ENCODE measurements around the gene SYT9.

SYT9 gene

DNA sequence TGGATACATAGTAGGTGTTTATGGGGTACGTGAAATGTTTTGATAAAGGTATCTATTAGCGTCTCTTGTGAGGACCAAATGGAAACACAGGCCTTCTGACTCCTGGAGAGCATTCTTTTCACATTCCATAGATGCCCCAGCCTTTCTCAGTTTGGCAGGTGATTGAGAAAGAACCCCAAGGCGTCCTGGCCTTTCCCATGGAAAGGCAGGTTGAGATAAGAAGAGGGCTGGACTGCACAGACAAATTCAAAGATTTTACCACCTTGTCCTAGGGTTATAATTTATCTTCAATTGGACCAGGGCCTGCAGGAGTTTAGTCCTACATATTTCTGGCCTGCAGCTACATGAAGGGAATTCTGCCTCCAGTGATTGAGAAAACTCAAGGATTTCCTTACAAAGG, 232.9 kb downstream of the SYT9 start:
- no peak for DNase-seq

DNA sequence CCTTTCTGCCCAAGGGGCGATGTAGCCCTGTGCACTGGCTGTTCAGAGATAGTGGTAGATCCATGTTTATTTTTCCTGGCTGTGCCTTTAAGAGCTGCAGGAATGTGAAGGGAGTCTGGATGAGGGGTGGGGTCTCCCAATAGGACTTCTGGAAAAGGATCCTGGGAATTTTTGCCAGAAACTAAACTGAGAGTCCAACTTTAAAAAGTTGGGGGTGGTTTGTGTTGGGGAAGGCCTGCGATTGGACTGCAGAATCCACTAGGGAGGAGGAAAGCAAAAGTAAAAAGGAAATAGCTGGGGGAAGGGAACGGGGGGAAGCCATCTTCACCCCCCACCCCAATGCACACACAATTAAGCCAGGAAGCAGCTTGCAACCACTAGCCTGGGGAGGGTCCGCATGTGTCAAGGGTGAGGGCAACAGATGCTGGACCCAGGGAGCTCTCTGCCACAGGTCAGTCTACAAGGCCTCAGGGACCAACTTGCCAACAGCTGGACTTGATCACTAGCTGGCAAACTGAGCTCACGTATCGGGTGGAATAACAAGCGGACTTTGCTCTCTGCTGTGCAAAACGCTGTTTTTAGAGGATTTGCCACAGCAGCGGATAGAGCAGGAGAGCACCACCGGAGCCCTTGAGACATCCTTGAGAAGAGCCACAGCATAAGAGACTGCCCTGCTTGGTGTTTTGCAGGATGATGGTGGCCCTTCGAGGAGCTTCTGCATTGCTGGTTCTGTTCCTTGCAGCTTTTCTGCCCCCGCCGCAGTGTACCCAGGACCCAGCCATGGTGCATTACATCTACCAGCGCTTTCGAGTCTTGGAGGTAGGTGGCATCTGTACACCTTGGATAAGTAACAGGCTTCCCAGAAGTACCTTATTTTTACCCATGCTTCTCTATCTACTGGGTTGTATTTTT, 233.7 kb downstream of the SYT9 start, which contains the start of gene OLFML1:
Gene OLFML1 (plus strand): TSS at position 321 of the 912 bp plus-strand sequence. CDS start 370 bp downstream, at position 691.
- DNase-seq: no peak

DNA sequence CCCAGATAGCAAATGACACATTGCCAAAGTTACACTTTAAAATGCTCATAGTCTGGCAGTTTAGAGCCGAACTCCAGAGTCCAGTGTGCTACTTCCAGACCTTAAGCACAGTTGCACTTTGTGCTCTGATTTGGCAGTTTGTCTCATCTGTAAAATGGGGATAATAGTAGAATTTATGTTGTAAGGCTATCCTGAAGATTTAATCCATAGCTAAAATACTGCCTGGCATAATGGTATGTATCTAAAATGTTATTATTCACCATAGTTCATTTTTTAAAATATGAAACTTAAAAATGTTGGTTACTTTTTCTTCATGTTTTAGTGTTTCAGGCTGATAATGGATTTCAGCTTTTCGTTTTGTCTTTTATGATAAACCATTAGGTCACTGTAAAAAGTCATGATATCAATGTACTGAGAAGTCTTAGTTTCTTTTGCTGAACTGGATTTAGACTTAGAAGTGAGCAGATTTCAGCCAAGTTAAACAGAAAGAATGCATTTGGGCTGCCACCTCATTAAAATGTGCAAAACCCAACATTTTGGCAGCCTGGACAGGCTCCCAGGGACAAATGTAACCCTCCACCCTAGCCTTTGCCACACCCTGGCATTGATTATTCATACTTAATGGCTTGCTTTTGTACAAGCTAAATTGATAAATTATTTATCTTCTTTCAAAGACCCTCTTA, 234.5 kb downstream of the SYT9 start:
- DNase-seq: no peak

DNA sequence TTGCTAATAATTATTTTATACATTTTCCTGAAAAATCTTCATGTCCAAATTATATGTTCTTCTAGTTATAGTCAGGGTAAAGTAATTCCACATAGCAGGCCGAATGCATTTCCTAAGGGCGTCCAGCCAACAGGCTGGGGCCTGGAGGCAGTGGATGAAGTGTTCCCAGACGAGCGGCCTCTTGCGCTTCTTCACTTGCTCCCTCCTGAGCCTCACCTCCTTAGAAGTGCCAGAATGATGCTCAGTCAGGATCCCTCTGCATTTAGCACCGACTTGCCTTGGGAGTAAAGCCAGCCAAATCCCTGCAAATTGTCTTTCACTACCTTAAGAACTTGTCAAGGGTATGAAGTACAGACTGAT, 235.1 kb downstream of the SYT9 start:
- no peak for DNase-seq

DNA sequence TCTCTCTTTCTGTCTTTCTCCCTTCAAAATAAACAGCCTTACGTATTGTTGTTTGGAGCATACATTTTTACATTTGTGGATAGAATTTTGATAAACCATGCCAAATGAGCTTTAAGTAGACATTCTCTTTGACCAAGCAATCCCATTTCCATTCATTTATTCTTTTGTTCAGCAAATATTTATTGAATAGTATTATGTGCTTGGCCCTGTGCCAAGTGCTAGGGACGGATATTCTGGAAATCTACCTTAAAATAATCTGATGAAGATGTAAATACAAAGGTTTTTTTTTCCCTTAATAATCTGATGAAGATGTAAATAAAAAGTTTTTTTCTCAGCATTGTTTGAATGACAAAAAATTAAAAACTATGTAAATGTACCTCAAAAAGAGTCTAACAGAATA, 235.7 kb downstream of the SYT9 start:
- DNase-seq: no peak

DNA sequence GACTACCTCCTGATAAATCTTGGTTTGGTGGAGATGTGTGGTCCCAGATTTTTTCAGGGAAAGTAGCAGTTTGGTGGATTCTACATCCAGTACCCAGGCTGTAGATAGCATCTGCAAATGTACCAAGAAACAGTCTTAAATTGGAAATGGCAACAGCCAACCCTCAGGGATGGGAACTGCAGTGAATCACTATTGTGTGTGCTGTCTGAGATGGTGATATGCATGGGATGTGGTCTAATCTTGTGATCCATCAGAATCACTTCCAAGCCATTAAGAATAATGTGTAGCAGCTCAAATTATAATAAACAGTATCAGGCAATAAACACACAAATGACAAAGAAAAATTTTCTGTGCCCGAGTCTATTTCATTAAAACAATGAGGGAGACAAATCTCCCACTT, 237.0 kb downstream of the SYT9 start:
- no peak for DNase-seq

DNA sequence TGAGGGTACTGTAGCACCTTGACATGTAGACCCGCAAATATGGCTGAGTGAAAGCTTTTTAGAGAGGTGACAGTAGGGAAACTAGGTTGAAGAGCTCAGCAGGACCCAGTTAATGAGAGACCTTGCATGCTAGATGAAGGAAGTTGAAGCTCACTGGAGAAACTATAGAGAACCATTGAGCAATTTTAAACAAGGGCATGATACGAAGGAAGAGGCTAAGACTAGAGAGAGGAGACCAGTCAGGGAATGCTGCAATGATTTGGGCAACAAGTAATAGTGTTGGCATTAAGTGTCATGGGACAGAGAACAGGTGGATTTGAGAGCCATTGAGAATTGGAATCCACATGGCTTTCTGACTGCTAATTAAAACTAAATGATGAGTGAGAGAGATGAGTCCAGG, 237.7 kb downstream of the SYT9 start:
- DNase-seq: no peak

- no peak for DNase-seq
Observed at GRCh38 chr11:7490054-7490453, 238.3 kb downstream of the SYT9 start.

DNA sequence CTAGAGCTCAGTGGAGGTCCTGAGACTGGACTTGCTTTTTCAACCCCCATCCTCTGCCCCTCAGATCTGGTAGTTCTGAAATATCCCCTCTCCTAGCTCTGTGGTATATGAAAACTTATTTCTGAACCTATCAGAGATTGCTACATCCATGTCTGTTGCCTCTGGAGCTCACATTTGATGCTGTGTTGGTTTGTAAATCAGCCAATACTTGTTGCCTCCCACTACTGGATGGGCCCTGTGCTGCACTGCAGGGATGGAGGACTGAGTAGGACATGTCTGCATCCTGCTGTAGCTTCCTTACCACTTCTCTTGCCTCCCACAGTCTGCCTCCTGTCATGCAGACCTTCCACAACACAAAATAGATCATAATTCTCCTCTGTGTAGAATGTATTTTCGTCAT, 238.8 kb downstream of the SYT9 start:
- DNase-seq: no peak

DNA sequence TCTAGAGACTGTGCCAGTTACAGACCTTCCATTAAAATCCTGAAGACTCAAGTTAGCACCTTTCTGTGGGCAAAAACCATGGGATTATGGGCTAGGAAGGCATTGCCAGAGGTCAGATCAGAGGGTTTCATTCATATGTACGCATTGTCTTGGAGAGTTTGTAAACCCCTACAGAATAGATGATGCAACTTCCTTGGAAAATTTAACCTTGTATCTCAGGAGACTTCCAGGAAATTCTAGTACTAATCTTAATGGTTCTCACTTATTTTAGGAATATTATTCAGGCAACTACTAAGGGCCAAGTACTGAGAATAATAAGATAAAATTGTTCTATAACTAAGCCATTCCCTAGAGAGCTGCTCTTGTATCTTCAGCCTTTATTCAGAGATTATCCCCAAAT, 240.5 kb downstream of the SYT9 start:
- DNase-seq: no peak

DNA sequence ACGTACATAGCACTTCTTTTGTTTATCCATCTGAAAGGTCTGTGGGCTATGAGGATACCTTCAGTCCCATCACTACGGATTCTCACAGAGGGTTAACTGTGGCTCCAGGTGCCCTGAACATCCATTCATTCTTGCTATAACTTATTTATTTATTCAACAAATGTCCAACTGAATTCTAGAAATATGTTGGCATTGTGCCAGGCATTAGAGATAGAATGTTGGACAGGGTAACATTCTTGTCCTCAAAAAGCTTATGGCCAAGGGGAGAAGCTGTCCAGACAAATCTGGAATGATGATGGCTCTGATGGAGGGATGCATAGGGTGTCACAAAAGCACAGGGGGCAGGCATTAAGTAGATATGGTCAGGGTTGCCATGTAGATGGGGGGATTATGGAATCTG, 242.0 kb downstream of the SYT9 start:
- DNase-seq: no peak

- DNase-seq: no peak
Observed at GRCh38 chr11:7494086-7494745, 242.5 kb downstream of the SYT9 start.

DNA sequence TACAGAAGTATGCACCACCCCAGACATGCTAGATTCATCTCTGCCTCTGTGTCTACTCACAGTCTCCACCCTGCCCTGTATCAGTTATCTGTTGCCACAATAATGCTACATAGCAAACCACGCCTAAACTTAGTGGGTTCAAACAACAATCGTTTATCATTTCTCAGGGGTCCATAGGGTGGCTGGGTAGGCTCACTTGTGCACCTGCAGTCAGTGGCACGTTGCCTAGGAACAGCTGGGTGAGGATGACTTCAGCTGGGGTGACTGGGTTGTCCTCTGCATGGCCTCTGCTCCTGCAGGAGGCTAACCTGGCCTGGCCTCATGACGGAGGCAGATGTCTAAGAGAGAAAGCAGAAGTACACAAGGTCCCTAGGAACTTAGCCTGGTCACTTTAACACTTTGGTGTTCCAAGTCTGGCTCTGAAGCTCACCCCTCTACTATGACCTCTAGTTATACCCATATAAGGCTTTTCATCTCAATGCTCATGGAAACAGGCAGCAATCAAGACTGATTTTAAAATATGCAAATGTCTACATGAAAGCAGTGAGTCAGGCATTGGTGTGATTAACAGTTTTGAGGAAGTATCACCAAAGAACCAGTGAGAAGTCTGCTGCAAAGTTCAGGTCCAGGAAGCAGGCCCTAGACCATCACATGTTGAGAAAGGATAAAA, 244.3 kb downstream of the SYT9 start:
- DNase-seq: no peak

DNA sequence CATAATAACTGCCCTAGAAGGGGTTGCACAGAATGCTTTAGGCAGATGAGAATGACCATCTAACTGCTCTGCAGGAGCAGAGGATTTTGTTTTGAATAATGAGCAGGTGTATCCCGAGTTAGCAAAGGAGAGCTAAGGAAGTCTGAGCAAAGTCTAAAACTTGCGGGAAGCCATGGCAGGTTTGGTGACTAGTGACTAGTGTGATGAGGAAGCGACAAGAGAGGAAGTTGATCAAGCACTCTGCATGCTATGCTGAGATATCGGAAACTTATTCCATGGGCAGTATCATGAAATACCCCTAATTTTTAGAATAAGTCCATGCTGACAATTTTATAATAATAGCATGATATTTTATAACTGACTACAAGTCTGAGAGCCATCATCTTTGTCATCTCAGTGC, 246.5 kb downstream of the SYT9 start:
- DNase-seq: no peak

GRCh38 chr11:7499081-7499480, 247.4 kb downstream of the SYT9 start:
- DNase-seq: no peak

DNA sequence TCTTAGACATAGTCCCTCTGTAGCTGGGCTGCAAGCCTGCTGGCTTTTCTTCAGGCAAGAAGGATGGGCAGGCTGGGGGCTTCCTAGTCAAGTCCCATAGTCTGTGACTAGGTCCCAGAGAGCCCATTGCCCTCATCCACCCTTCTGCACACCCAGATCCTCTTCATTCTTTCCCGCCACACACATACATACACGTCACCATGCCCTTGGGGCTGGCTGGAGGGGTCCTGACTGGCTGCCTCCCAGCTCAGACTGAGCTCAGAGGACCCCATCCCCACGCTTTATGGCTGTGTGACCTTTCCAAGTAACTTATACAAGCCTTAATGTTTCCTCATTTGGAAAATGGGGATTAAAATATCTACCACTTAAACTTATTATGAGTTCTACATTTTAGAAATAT, 248.5 kb downstream of the SYT9 start:
- DNase-seq: no peak

GRCh38 chr11:7501251-7501650, 249.5 kb downstream of the SYT9 start:
- no peak for DNase-seq

DNA sequence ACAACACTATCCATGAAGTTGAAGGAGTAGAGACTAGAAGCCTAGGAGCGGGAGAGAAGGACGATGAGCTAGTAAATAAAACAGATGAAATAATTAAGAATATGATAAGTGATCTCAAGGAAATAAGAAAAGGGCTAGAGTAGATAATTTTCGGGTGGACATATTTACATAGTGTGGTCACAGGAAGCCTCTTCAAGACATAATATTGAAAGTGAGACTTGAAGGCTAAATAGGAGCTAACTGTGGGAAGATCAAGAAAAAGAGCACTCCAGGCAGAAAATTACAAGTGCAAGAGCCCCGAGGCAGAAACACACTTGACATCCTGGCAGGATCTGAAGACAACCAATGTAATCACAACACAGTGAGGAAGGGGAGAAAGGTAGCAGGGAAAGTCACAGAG, 250.2 kb downstream of the SYT9 start:
- DNase-seq: no peak

DNA sequence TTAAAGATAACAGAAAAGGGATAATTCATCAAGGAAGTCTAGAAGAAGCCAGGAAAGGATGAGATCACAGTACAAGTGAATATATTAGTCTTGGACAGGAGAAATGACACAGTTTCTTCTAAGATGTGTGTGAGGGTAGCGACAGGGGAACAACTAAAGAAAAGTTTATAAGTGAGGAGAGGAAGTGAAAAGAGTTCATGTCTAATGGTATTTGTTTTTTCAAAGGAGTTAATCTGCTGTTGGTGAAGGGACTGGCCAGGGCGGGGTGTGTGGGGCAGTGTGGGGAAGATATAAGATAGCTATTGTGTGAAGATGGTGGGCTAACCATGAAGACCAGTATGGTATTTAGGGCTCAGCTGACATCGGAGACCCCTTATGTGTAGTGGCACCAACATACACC, 254.5 kb downstream of the SYT9 start:
- DNase-seq: no peak

DNA sequence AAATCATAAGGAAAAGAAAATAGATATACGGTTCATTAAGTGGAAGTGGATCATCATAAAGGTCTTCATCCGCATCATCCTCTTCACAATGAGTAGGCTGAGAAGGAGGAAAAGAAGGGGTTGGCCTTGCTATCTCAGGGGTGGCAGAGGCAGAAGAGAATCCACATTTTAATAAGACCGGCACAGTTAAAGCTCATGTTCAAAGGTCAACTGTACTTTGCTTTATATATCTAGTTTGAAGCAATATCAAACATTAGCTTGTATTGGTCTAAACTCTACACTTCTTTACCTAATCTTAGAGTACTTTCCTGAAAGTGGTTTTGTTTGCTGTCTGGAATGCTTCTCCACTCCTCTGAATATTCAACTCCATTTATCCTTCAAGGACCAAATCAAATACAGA, 256.4 kb downstream of the SYT9 start:
- no peak for DNase-seq

GRCh38 chr11:7509966-7510365, 258.3 kb downstream of the SYT9 start:
- DNase-seq: no peak

DNA sequence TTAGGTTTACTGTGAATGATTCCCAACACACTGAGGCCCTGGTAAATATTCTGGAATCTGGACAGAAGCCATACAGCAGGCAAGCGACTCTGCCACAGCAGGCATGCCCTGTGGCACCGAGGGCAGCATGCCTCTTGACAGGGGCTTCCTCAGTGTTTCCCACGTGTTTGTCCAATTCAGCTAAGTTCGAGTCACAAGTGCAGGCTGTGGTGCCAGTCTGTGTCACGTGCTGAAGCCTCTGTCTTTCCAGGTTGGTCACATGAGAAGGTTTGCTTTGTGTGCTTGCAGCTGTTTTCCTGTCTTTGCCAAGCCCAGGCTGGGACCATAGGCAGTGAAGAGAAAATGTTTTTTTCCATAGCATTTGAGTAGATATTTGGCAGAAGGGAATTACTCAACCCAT, 259.7 kb downstream of the SYT9 start:
- no peak for DNase-seq

DNA sequence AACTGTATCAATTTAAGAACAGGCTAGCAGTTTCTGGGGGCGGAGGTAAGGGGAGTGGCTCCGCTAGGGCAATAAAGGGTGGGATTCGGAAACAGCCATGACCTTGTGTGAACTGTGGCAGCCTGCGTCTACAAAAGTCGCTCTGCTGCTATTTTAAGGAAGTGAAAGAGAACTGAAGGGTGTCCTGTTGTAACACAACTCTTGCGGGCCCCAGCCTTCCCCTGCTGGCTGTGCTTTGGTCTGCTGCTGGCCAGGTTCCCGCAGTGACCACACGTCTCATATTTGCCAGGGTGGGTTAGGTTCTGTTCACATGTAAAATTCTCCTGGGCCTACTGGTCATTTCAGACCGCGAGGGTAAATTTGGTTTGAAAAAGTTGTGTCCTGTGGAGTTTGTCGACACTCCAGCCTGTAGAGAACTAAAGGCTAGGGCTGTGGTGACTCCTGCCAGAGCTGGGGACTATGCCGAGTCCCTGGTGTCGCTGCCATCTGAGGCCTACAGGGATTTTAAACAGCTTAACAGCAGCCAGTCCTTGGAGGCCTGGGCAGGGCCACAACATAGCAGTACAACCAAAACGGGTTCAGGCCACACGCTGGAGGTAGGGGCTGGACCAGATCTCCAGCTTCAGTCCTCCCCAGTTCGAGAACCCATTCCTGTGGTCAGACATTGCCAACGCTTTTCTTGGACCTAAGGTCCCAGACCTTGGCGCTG, 261.0 kb downstream of the SYT9 start:
- DNase-seq: no peak
